Gastroesophageal sphincter (tissue), 3 donors: ENCODE measurements around the gene HDC.

ENCODE experiments used
- CTCF ChIP-seq, 4 experiments: fragments of 200-600 bp in 2 of 4; fragments of 450-650 bp in 2 of 4; sonication (generic) in 1 of 4; IDR thresholded peaks; one replicate each; pipeline ENCODE4 v1.5.1; 2017 to 2019; ENCODE audit warnings: antibody characterized with exemption in 4 of 4, mild to moderate bottlenecking in 2 of 4, moderate library complexity in 2 of 4
- EP300 ChIP-seq: sonication (generic); formaldehyde crosslinking; IDR thresholded peaks from one replicate; pipeline ENCODE4 v1.6.1; 2017; ENCODE audit warnings: antibody characterized with exemption, mild to moderate bottlenecking
- POLR2A ChIP-seq, 2 donors: fragments of 450-650 bp; IDR thresholded peaks; one replicate each; pipeline ENCODE4 v1.6.1; 2017; ENCODE audit warnings: antibody characterized with exemption in 2 of 2, mild to moderate bottlenecking in 2 of 2, moderate library complexity in 1 of 2
- POLR2AphosphoS5 ChIP-seq: sonication (generic); formaldehyde crosslinking; IDR thresholded peaks from one replicate; pipeline ENCODE4 v1.6.1; 2017; ENCODE audit warnings: antibody characterized with exemption

GRCh38 chr15:50202003-50202402 is 63.5 kb downstream of the HDC start:
- TF ChIP-seq POLR2AphosphoS5 (no peak), POLR2A (IDR thresholded peaks at IDR 0.05) (no peak), CTCF (IDR thresholded peaks at IDR 0.05) (no peak), EP300 (no peak)
